ENCODE measurements around the gene RSU1.

The RSU1 gene

DNA sequence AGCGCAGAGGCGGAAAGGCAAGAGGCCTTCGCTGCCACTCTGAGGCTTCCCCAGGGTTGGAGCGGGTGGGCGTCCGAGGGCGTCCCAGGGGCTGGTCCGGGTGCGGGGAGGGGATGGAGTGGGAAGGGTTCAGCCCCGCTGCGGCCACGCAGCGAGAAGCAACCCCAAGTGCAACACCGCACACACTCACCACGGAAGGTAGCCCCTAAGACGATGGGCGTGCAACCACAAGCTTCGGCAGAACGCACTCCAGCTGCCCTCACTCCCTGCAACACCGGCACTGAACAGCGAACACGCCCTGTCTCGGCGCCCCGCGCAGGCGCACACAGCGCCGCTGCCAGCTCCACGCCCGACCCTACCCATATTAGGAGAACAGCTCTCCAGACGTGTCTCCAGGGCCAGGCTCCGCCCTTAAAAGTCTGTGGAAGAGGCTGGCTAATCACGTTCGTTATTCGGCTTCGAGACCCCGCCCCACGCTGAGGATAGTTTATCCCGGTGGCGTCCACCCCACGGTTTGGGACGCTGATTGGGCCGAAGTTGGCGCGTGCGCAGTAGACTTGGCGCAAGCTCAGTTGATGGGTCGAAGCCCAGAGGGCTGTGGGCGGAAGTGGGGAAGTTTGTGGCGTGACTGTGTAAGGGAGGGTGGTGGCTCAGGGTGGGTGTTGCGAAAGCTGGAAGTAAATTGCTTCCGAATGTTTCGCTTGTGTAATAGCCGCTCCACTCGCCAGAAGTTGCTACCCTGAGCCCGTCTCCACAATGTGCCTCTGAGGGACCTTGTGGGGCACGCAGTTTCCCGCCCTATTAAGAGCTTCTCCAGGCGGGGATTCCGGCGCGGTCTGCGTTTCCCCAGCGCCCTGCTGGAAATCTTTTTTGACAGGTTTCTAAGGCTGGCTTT is at the start of gene RSU1:
RSU1 (minus strand) TSS at position 300 of the 895 bp plus-strand sequence. CDS start 343 bp downstream, outside the sequence.
- peak within 1 kb of the TSS; percentile 71 for H3K4me2 ChIP-seq (ENCODE audit: insufficient read depth, low read length)
- ATAC-seq (ENCODE audit: insufficient read depth, low read depth) (peak; percentile 95), DNase-seq (peak; percentile 100)
- peak within 1 kb of the TSS; percentile 63 for H3K9ac ChIP-seq (ENCODE audit: low read depth, low read length)
- peak within 1 kb of the TSS; percentile 81 for H3K27ac ChIP-seq (ENCODE audit: low read length)
- peaks cover 27% of the 10 kb centered on the region for H3K79me2 ChIP-seq (ENCODE audit: insufficient read depth, low read length)
- H3K4me3 ChIP-seq (ENCODE audit: low read depth in 1 of 2, low read length in 2 of 2), result peak within 1 kb of the TSS; percentile 36 to 80; a peak in 3 of 4 replicates
- peak within 1 kb of the TSS; percentile 91 for H2AFZ ChIP-seq (ENCODE audit: low read depth, low read length)
- H4K20me1 ChIP-seq (ENCODE audit: insufficient read depth, low read length), result no peaks in the 10 kb centered on the region
- TF ChIP-seq EZH2 (IDR thresholded peaks at IDR 0.05; ENCODE audit: borderline replicate concordance, low read depth, low read length, severe bottlenecking), result no peak
- peak; percentile 5 for TF ChIP-seq CTCF (IDR thresholded peaks at IDR 0.05; ENCODE audit: borderline replicate concordance, extremely low read depth, low read length, poor library complexity, severe bottlenecking)
- no peaks in the 10 kb centered on the region for H3K27me3 ChIP-seq (ENCODE audit: insufficient read depth, low read length, poor library complexity)
- H3K4me1 ChIP-seq (ENCODE audit: insufficient read depth, low read length), result peaks cover 37% of the 10 kb centered on the region
- no peaks in the 10 kb centered on the region for H3K36me3 ChIP-seq (ENCODE audit: insufficient read depth, low read length)
- H3K9me3 ChIP-seq (ENCODE audit: insufficient read depth, low read length, severe bottlenecking), result peaks cover 3% of the 10 kb centered on the region

GRCh38 chr10:16866541-16867275 is 49.5 kb upstream of the RSU1 start:
- Histone ChIP-seq H3K79me2 (ENCODE audit: insufficient read depth, low read length) (no peaks in the 10 kb centered on the region), H3K27me3 (ENCODE audit: insufficient read depth, low read length, poor library complexity) (no peaks in the 10 kb centered on the region), H4K20me1 (ENCODE audit: insufficient read depth, low read length) (no peaks in the 10 kb centered on the region), H3K4me1 (ENCODE audit: insufficient read depth, low read length) (no peaks in the 10 kb centered on the region), H3K4me2 (ENCODE audit: insufficient read depth, low read length) (no peak overlapping the region), H3K27ac (ENCODE audit: low read length) (no peak overlapping the region), H3K9me3 (ENCODE audit: insufficient read depth, low read length, severe bottlenecking) (no peaks in the 10 kb centered on the region), H3K4me3 (ENCODE audit: low read depth in 1 of 2, low read length in 2 of 2) (no peak overlapping the region), H3K9ac (ENCODE audit: low read depth, low read length) (no peak overlapping the region), H3K36me3 (ENCODE audit: insufficient read depth, low read length) (no peaks in the 10 kb centered on the region), H2AFZ (ENCODE audit: low read depth, low read length) (no peak overlapping the region)
- ATAC-seq (ENCODE audit: insufficient read depth, low read depth), result no peak
- DNase-seq, result no peak
- no peak for TF ChIP-seq EZH2 (IDR thresholded peaks at IDR 0.05; ENCODE audit: borderline replicate concordance, low read depth, low read length, severe bottlenecking)
- no peak for TF ChIP-seq CTCF (IDR thresholded peaks at IDR 0.05; ENCODE audit: borderline replicate concordance, extremely low read depth, low read length, poor library complexity, severe bottlenecking)

GRCh38 chr10:16865766-16866165 is 48.5 kb upstream of the RSU1 start:
- no peak for DNase-seq
- Histone ChIP-seq H3K9ac (ENCODE audit: low read depth, low read length) (no peak overlapping the region), H3K79me2 (ENCODE audit: insufficient read depth, low read length) (no peaks in the 10 kb centered on the region), H2AFZ (ENCODE audit: low read depth, low read length) (no peak overlapping the region), H3K36me3 (ENCODE audit: insufficient read depth, low read length) (no peaks in the 10 kb centered on the region), H3K4me2 (ENCODE audit: insufficient read depth, low read length) (no peak overlapping the region), H3K4me3 (ENCODE audit: low read depth in 1 of 2, low read length in 2 of 2) (no peak overlapping the region), H3K4me1 (ENCODE audit: insufficient read depth, low read length) (no peaks in the 10 kb centered on the region), H4K20me1 (ENCODE audit: insufficient read depth, low read length) (no peaks in the 10 kb centered on the region), H3K9me3 (ENCODE audit: insufficient read depth, low read length, severe bottlenecking) (no peaks in the 10 kb centered on the region), H3K27ac (ENCODE audit: low read length) (no peak overlapping the region), H3K27me3 (ENCODE audit: insufficient read depth, low read length, poor library complexity) (no peaks in the 10 kb centered on the region)
- no peak for TF ChIP-seq CTCF (IDR thresholded peaks at IDR 0.05; ENCODE audit: borderline replicate concordance, extremely low read depth, low read length, poor library complexity, severe bottlenecking)
- no peak for TF ChIP-seq EZH2 (IDR thresholded peaks at IDR 0.05; ENCODE audit: borderline replicate concordance, low read depth, low read length, severe bottlenecking)
- 0 out of 3 replicates have a peak, but pooled peaks have one; percentile 33 for ATAC-seq (ENCODE audit: insufficient read depth, low read depth)
